GM12878 (cell line): ENCODE results near the gene RABEP2. TPM values are rescaled to one million over a fixed set of nuclear protein-coding genes. Genes with fewer than 3 reads are reported as not detected.

Experiments used
- ATAC-seq: fragments of 200-7000 bp; cut with Tn5 transposase; 3 replicates; pipeline ENCODE4 v1.9.1; 2020; ENCODE audit warnings: mild to moderate bottlenecking, moderate library complexity
- BruUV-seq: library from RNA; stranded (reverse); fragments of 400-500 nt; replicated peaks from 2 replicates; lab custom pipeline; 2021; lab: Mats Ljungman, UMichigan
- CTCF ChIA-PET: fragments of 300-600 bp; sonication (Branson Sonifier 250); formaldehyde crosslinking; extraction: SDS; loops from one replicate; lab custom pipeline; 2021; ENCODE audit warnings: inconsistent platforms; lab: Yijun Ruan, JAX
- POLR2A ChIA-PET: fragments of 350-600 bp; formaldehyde crosslinking; extraction: SDS; loops from one replicate; lab custom pipeline; 2021; ENCODE audit warnings: inconsistent platforms; lab: Charles Lee
- RAD21 ChIA-PET: fragments of 300-600 bp; sonication (Branson Sonifier 250); formaldehyde crosslinking; loops from one replicate; lab custom pipeline; 2023; ENCODE audit warnings: antibody characterized with exemption; ENCODE audit not compliant: unreplicated experiment; lab: Charles Lee
- SMC1A ChIA-PET: fragments of 300-600 bp; sonication (Branson Sonifier 250); formaldehyde crosslinking; loops from one replicate; lab custom pipeline; 2023; ENCODE audit not compliant: unreplicated experiment, uncharacterized antibody; lab: Charles Lee
- DNase-seq: peaks from one replicate; pipeline ENCODE4 v3.0.0-alpha.2; 2011; ENCODE audit warnings: low read depth, low spot score
- FAIRE-seq: peaks from 3 replicates; lab custom pipeline; 2011; peaks lifted over from hg19 to GRCh38; lab: Jason Lieb, UNC
- H2AFZ ChIP-seq: 2 replicates; pipeline ENCODE4 v1.6.0; 2011; ENCODE audit warnings: low read depth, low read length, control low read depth; ENCODE audit not compliant: control insufficient read depth
- H3K27ac ChIP-seq: 2 replicates; pipeline ENCODE4 v1.5.1; 2011; ENCODE audit warnings: control low read depth; ENCODE audit not compliant: control insufficient read depth, insufficient read depth
- H3K27me3 ChIP-seq, 2 experiments: replicated peaks in 1 of 2; 2 replicates each; pipeline versions ENCODE4 v1.6.0 to v1.6.1; 2011; ENCODE audit warnings: low read length in 1 of 2; ENCODE audit not compliant: control insufficient read depth in 2 of 2, insufficient read depth in 2 of 2
- H3K36me3 ChIP-seq, 2 experiments: 2 replicates each; pipeline ENCODE4 v1.5.1; 2011; ENCODE audit warnings: low read length in 1 of 2; ENCODE audit not compliant: control insufficient read depth in 2 of 2, insufficient read depth in 2 of 2
- H3K4me1 ChIP-seq: 2 replicates; pipeline ENCODE4 v1.6.1; 2011; ENCODE audit warnings: mild to moderate bottlenecking, low read length, moderate library complexity, mixed read lengths; ENCODE audit not compliant: control insufficient read depth, insufficient read depth
- H3K4me2 ChIP-seq: 2 replicates; pipeline ENCODE4 v1.6.0; 2011; ENCODE audit warnings: control low read depth; ENCODE audit not compliant: control insufficient read depth, insufficient read depth
- H3K4me3 ChIP-seq: fragments of 200-600 bp; sonication (generic); 2 replicates; pipeline ENCODE4 v1.5.1; 2016
- H3K79me2 ChIP-seq: 2 replicates; pipeline ENCODE4 v1.6.0; 2011; ENCODE audit warnings: low read length; ENCODE audit not compliant: control insufficient read depth, insufficient read depth
- H3K9ac ChIP-seq: 2 replicates; pipeline ENCODE4 v1.8.0; 2011; ENCODE audit warnings: low read length, control low read depth, mixed read lengths; ENCODE audit not compliant: control insufficient read depth, insufficient read depth
- H3K9me3 ChIP-seq: replicated peaks from 3 replicates; pipeline ENCODE4 v1.5.1; 2011; ENCODE audit warnings: mild to moderate bottlenecking, low read length; ENCODE audit not compliant: control insufficient read depth, insufficient read depth
- H4K20me1 ChIP-seq: 2 replicates; pipeline ENCODE4 v1.6.0; 2011; ENCODE audit not compliant: control insufficient read depth, insufficient read depth
- BACH1 ChIP-seq: fragments of 450-650 bp; IDR thresholded peaks from 2 replicates; pipeline ENCODE4 v1.6.1; 2017; ENCODE audit warnings: mild to moderate bottlenecking, borderline replicate concordance
- BHLHE40 ChIP-seq, 2 experiments: fragments of 450-650 bp in 1 of 2; IDR thresholded peaks; 2 replicates each; pipeline ENCODE4 v1.6.1; 2011 to 2017; ENCODE audit warnings: low read depth in 2 of 2, borderline replicate concordance in 1 of 2, improper control_type of control experiment in 1 of 2, low read length in 1 of 2, mild to moderate bottlenecking in 1 of 2
- MYC ChIP-seq: IDR thresholded peaks from 2 replicates; pipeline ENCODE4 v1.6.1; 2011; ENCODE audit warnings: mild to moderate bottlenecking, low read length, moderate library complexity, inconsistent platforms; ENCODE audit not compliant: insufficient read depth, insufficient replicate concordance, insufficient read length, severe bottlenecking
- NKRF ChIP-seq: fragments of 450-650 bp; conservative IDR thresholded peaks from 2 replicates; pipeline ENCODE4 v1.6.1; 2017; ENCODE audit warnings: mild to moderate bottlenecking, moderate library complexity
- REST ChIP-seq: IDR thresholded peaks from 2 replicates; pipeline ENCODE4 v1.6.1; 2012; ENCODE audit warnings: mild to moderate bottlenecking, low read depth, low read length
- TAF1 ChIP-seq: IDR thresholded peaks from 2 replicates; pipeline ENCODE4 v1.6.1; 2011; ENCODE audit warnings: mild to moderate bottlenecking, low read depth, low read length, borderline replicate concordance
- ZNF217 ChIP-seq: fragments of 450-650 bp; IDR thresholded peaks from 2 replicates; pipeline ENCODE4 v1.6.1; 2017; ENCODE audit warnings: antibody characterized with exemption, mild to moderate bottlenecking
- WGBS: methylation state at CpG from one replicate; pipeline ENCODE4 v1.1.6; 2016; ENCODE audit warnings: low lambda C conversion rate; ENCODE audit not compliant: insufficient replicate concordance, insufficient coverage; ENCODE audit errors: missing lambda C conversion rate; 5-methylcytosine and 5-hydroxymethylcytosine counted together
- in situ Hi-C: fragments of 300-500 bp; cut with MboI; formaldehyde crosslinking; loops from 9 replicates; pipeline ENCODE4 v1.14.3; 2018; ENCODE audit warnings: mixed read lengths
- intact Hi-C: fragments of 100-400 bp; cut with micrococcal nuclease; formaldehyde crosslinking; loops from one replicate; pipeline ENCODE4 v1.14.2; 2022; ENCODE audit not compliant: unreplicated experiment
- polyA plus RNA-seq, 11 experiments: library from polyadenylated mRNA; depleted of rRNA in 4 of 11; unstranded in 6 of 11; stranded (reverse) in 5 of 11; fragments of >200 nt; fragmentation: Nextera tagmentation in 4 of 11; fragmentation: Illumina TruSeq in 1 of 11; extraction: Ambion mirVana in 4 of 11; extraction: Trizol in 1 of 11; gene quantifications; 1 replicate in 1 of 11; 2 replicates in 10 of 11; pipeline versions ENCODE4 v1.2.1 to v1.2.3, GENCODE V29; 2011 to 2016; ENCODE audit warnings: inconsistent platforms in 2 of 11, missing spikeins in 2 of 11, low read depth in 1 of 11
- total RNA-seq, 4 experiments: library from RNA; depleted of rRNA in 3 of 4; stranded (reverse); fragments of >200 nt in 3 of 4; fragmentation: Illumina TruSeq in 1 of 4; extraction: Trizol in 1 of 4; gene quantifications; 2 replicates each; pipeline versions ENCODE4 v1.2.1 to v1.2.3, GENCODE V29; 2013 to 2021

Gene RABEP2
- total and polyA plus RNA-seq, 10 of the 15 experiments (the other 5 are each of a cell fraction or from before 2014, with no cell fraction given), result 0.47 to 33.2 (median 18.6) TPM

- TF ChIP-seq REST (no peak), BACH1 (no peak), NKRF (no peak), ZNF217 (no peak), TAF1 (no peak)
- TF ChIP-seq, all 136 proteins: peak for 0
These were observed 44.1 kb downstream of the RABEP2 start (continued) for GRCh38 chr16:28880955-28881354.

GRCh38 chr16:28880589-28880915 is 44.5 kb downstream of the RABEP2 start:
- in situ Hi-C loops (loop anchor here (5.0 kb wide), 1 partner anchor 37 kb away; no protein-coding TSS in a partner anchor), intact Hi-C loops (no loop called here)
- no TSS peak for BruUV-seq
- Histone ChIP-seq H3K4me2 (peak overlapping the region; percentile 97), H3K9ac (no peak overlapping the region), H3K4me1 (peaks cover 13% of the 10 kb centered on the region), H3K27ac (no peak overlapping the region), H3K79me2 (no peaks in the 10 kb centered on the region), H3K27me3 (no peaks in the 10 kb centered on the region), H3K9me3 (no peaks in the 10 kb centered on the region), H3K36me3 (no peaks in the 10 kb centered on the region), H3K4me3 (peak overlapping the region; percentile 40; the same call in 1 of the 2 replicates), H4K20me1 (no peaks in the 10 kb centered on the region), H2AFZ (peak overlapping the region; percentile 81)
- FAIRE-seq, result no peak
- no peak for ATAC-seq
- ChIA-PET SMC1A (interaction anchor here (1.3 to 2.3 kb wide), 2 partner anchors 43 to 64 kb away, joined by 3 to 26 read pairs; no protein-coding TSS in a partner anchor), RAD21 (interaction anchor here (1.4 to 2.7 kb wide), 2 partner anchors 43 to 51 kb away, joined by 3 to 12 read pairs; partner anchors contain the start of gene CD19), CTCF (interaction anchor here (1.2 to 2.4 kb wide), 3 partner anchors 10 to 64 kb away, joined by 5 to 10 read pairs (median 7); no protein-coding TSS in a partner anchor), POLR2A (interaction anchor here (1.0 to 1.8 kb wide), 2 partner anchors 43 to 70 kb away, joined by 3 to 5 read pairs; partner anchors contain the start of gene NFATC2IP)
- 62% methylated on average over 11 of the region's 11 CpGs for WGBS
- TF ChIP-seq REST, result no peak
- TF ChIP-seq MYC, result no peak
- TF ChIP-seq BHLHE40 (IDR thresholded peaks at IDR 0.05; ENCODE audit: borderline replicate concordance in 1 of 2, low read depth in 2 of 2, low read length in 1 of 2), result no peak
- no peak for DNase-seq
